Measurements from ENCODE around the gene CREG2. TPM values are rescaled to one million over a fixed set of nuclear protein-coding genes. Genes with fewer than 3 reads are reported as not detected.

The CREG2 gene
- total and polyA plus RNA-seq, 2 experiments from 2014 or later, result 1.7 to 2.6 TPM

DNA sequence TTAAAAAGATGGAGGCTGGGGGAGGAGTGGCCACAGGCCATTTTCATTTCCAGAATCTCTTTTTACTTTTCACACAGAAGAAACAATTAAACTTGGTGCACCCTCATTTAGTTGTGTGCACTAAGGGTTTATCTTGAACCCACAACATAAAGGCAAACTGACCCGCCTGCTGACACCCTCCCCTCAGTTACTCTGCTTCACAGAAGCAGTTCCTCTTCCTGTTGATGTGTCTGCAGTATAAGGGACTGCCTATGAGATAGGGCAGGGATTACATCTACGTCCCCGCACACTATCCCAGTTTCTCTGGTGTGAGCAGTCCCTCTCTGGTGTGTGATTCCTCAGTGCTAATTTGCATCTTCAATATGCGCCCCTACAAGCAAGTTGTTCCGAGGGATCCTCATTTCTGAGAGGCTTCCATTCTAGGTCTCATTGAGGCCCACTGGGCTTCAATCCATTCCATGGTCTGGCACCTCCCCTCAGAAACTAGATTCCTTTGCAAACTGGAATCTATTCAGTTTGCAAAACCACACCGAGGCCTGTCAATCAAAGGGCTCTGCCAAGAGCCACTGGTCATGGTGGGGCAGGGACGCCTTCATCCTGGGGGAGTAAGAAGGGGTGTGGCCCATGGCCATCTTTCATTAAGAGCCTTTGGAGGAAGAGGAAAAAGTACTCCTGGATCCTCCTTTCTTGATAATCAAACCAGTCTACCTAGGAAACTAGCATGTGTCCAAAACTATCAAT, 12.3 kb downstream of the CREG2 start (continued):
- TF ChIP-seq, protein P1, sequence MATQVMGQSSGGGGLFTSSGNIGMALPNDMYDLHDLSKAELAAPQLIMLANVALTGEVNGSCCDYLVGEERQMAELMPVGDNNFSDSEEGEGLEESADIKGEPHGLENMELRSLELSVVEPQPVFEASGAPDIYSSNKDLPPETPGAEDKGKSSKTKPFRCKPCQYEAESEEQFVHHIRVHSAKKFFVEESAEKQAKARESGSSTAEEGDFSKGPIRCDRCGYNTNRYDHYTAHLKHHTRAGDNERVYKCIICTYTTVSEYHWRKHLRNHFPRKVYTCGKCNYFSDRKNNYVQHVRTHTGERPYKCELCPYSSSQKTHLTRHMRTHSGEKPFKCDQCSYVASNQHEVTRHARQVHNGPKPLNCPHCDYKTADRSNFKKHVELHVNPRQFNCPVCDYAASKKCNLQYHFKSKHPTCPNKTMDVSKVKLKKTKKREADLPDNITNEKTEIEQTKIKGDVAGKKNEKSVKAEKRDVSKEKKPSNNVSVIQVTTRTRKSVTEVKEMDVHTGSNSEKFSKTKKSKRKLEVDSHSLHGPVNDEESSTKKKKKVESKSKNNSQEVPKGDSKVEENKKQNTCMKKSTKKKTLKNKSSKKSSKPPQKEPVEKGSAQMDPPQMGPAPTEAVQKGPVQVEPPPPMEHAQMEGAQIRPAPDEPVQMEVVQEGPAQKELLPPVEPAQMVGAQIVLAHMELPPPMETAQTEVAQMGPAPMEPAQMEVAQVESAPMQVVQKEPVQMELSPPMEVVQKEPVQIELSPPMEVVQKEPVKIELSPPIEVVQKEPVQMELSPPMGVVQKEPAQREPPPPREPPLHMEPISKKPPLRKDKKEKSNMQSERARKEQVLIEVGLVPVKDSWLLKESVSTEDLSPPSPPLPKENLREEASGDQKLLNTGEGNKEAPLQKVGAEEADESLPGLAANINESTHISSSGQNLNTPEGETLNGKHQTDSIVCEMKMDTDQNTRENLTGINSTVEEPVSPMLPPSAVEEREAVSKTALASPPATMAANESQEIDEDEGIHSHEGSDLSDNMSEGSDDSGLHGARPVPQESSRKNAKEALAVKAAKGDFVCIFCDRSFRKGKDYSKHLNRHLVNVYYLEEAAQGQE (IDR thresholded peaks at IDR 0.05; ENCODE audit: unreplicated experiment), result no peak
- TF ChIP-seq, protein P2, sequence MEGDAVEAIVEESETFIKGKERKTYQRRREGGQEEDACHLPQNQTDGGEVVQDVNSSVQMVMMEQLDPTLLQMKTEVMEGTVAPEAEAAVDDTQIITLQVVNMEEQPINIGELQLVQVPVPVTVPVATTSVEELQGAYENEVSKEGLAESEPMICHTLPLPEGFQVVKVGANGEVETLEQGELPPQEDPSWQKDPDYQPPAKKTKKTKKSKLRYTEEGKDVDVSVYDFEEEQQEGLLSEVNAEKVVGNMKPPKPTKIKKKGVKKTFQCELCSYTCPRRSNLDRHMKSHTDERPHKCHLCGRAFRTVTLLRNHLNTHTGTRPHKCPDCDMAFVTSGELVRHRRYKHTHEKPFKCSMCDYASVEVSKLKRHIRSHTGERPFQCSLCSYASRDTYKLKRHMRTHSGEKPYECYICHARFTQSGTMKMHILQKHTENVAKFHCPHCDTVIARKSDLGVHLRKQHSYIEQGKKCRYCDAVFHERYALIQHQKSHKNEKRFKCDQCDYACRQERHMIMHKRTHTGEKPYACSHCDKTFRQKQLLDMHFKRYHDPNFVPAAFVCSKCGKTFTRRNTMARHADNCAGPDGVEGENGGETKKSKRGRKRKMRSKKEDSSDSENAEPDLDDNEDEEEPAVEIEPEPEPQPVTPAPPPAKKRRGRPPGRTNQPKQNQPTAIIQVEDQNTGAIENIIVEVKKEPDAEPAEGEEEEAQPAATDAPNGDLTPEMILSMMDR (conservative IDR thresholded peaks at IDR 0.05; ENCODE audit: low read depth in 2 of 2), result no peak
- no peak for TF ChIP-seq POLR2AphosphoS5 (IDR thresholded peaks at IDR 0.05; ENCODE audit: low read depth)
- no peak for TF ChIP-seq NANOG (IDR thresholded peaks at IDR 0.05; ENCODE audit: borderline replicate concordance)
- no peak for TF ChIP-seq EZH2phosphoT487 (IDR thresholded peaks at IDR 0.05; ENCODE audit: unreplicated experiment)
- TF ChIP-seq ETS1 (IDR thresholded peaks at IDR 0.05), result no peak

GRCh38 chr2:101372792-101373191, 14.5 kb downstream of the CREG2 start:
- Mint-ChIP-seq H3K9me3 (no peaks in the 10 kb centered on the region; the same call in 2 of the 3 replicates), H3K4me1 (peaks cover 6% of the 10 kb centered on the region; the same call in 2 of the 3 replicates), H3K4me3 (no peak overlapping the region), H3K27ac (no peak overlapping the region), H3K36me3 (ENCODE audit: low read depth) (no peaks in the 10 kb centered on the region), H3K27me3 (ENCODE audit: insufficient read depth, low read depth, poor library complexity) (no peaks in the 10 kb centered on the region)
- H3K79me2 ChIP-seq (replicated peaks; ENCODE audit: insufficient read depth), result no peaks in the 10 kb centered on the region
- no peak overlapping the region for H3K4me2 ChIP-seq
- DNase-seq (ENCODE audit: low spot score) (no peak), ATAC-seq (no peak)
- no peaks in the 10 kb centered on the region for H3K27me3 ChIP-seq (ENCODE audit: insufficient read depth)
- no peak overlapping the region for H3K27ac ChIP-seq (ENCODE audit: low read depth)
- H3F3A ChIP-seq (replicated peaks; ENCODE audit: low read depth), result no peaks in the 10 kb centered on the region
- H3K9me2 ChIP-seq (ENCODE audit: insufficient read depth), result no peaks in the 10 kb centered on the region
- H3K4me3 ChIP-seq, result no peak overlapping the region
- no peaks in the 10 kb centered on the region for H3K4me1 ChIP-seq (ENCODE audit: insufficient read depth)
- H4K20me1 ChIP-seq (replicated peaks; ENCODE audit: insufficient read depth), result no peaks in the 10 kb centered on the region
- H2AFZ ChIP-seq, result no peak overlapping the region
- no peaks in the 10 kb centered on the region for H3K36me3 ChIP-seq (ENCODE audit: insufficient read depth)
- no peak for TF ChIP-seq ETS1 (IDR thresholded peaks at IDR 0.05)
- no peak for TF ChIP-seq ZNF462 (CRISPR knock-in tag; IDR thresholded peaks at IDR 0.05)
- no peak for TF ChIP-seq POLR2AphosphoS5 (IDR thresholded peaks at IDR 0.05; ENCODE audit: low read depth)

Data from GM23338 (cell line).